WTC11 (cell line): ENCODE results near the gene EP300. TPM values are rescaled to one million over a fixed set of nuclear protein-coding genes. Genes with fewer than 3 reads are reported as not detected.
A peak's percentile ranks its signal among the peaks of the same experiment; 100 is the strongest.

Experiments
- ATAC-seq: fragments of 200-7000 bp; cut with Tn5 transposase; 2 replicates; pipeline ENCODE4 v1.10.0; 2021; ENCODE audit warnings: mild to moderate bottlenecking, moderate library complexity
- CTCF ChIA-PET: fragments of 300-600 bp; sonication (Branson Sonifier 250); formaldehyde crosslinking; loops from one replicate; lab custom pipeline; 2021; ENCODE audit warnings: antibody characterized with exemption; lab: Charles Lee
- POLR2A ChIA-PET: fragments of 350-600 bp; sonication (Branson Sonifier 250); formaldehyde crosslinking; loops from one replicate; lab custom pipeline; 2021; ENCODE audit warnings: antibody characterized with exemption; lab: Charles Lee
- DNase-seq: peaks from one replicate; pipeline ENCODE4 v3.0.0; 2021; ENCODE audit warnings: low spot score
- H3K27ac Mint-ChIP-seq: 2 replicates; pipeline ENCODE4 v1.8.0; 2021; ENCODE audit warnings: mixed read lengths
- H3K27me3 Mint-ChIP-seq: 2 replicates; pipeline ENCODE4 v1.8.0; 2021; ENCODE audit warnings: low read depth, mild to moderate bottlenecking, moderate library complexity, mixed read lengths
- H3K36me3 Mint-ChIP-seq: 2 replicates; pipeline ENCODE4 v1.8.0; 2021; ENCODE audit warnings: mixed read lengths
- H3K4me1 Mint-ChIP-seq: 2 replicates; pipeline ENCODE4 v1.8.0; 2022; ENCODE audit warnings: mixed read lengths
- H3K4me3 Mint-ChIP-seq: 2 replicates; pipeline ENCODE4 v1.8.0; 2021; ENCODE audit warnings: mild to moderate bottlenecking, moderate library complexity, mixed read lengths
- H3K9me3 Mint-ChIP-seq: 2 replicates; pipeline ENCODE4 v1.8.0; 2021; ENCODE audit warnings: mixed read lengths
- FOXK1 ChIP-seq: sonication (generic); formaldehyde crosslinking; IDR thresholded peaks from 2 replicates; pipeline ENCODE4 v1.8.0; 2022; ENCODE audit warnings: mild to moderate bottlenecking, moderate library complexity, missing genetic modification reagents
- FOXP1 ChIP-seq: sonication (generic); formaldehyde crosslinking; IDR thresholded peaks from 2 replicates; pipeline ENCODE4 v1.8.0; 2022; ENCODE audit warnings: missing genetic modification reagents, mild to moderate bottlenecking, moderate library complexity, borderline replicate concordance
- GRHL2 ChIP-seq: fragments of 250-450 bp; sonication (Bioruptor Pico); IDR thresholded peaks from 2 replicates; pipeline ENCODE4 v1.8.0; 2022; ENCODE audit warnings: mild to moderate bottlenecking, moderate library complexity; ENCODE audit not compliant: insufficient replicate concordance, severe bottlenecking
- IRF2 ChIP-seq: sonication (generic); formaldehyde crosslinking; IDR thresholded peaks from 2 replicates; pipeline ENCODE4 v1.8.0; 2022; ENCODE audit warnings: low read depth, missing genetic modification reagents, borderline replicate concordance
- MYBL2 ChIP-seq: sonication (generic); formaldehyde crosslinking; IDR thresholded peaks from 2 replicates; pipeline ENCODE4 v1.8.1; 2023; ENCODE audit warnings: mild to moderate bottlenecking, moderate library complexity, missing genetic modification reagents
- RELA ChIP-seq: sonication (generic); formaldehyde crosslinking; IDR thresholded peaks from 2 replicates; pipeline ENCODE4 v1.8.1; 2022; ENCODE audit warnings: missing genetic modification reagents, mild to moderate bottlenecking, borderline replicate concordance
- SP1 ChIP-seq: sonication (generic); formaldehyde crosslinking; conservative IDR thresholded peaks from 2 replicates; pipeline ENCODE4 v1.8.1; 2022; ENCODE audit warnings: missing genetic modification reagents
- ZNF263 ChIP-seq: sonication (generic); formaldehyde crosslinking; IDR thresholded peaks from 2 replicates; pipeline ENCODE4 v1.8.1; 2022; ENCODE audit warnings: low read depth, mild to moderate bottlenecking, moderate library complexity, missing genetic modification reagents
- ZNF423 ChIP-seq: fragments of 250-450 bp; sonication (Bioruptor Pico); IDR thresholded peaks from 2 replicates; pipeline ENCODE4 v2.1.2; 2022; ENCODE audit warnings: mild to moderate bottlenecking, moderate library complexity
- total RNA-seq: library from RNA; stranded (reverse); gene quantifications from 3 replicates; pipeline ENCODE4 v1.2.3, GENCODE V29; 2021
- TF ChIP-seq, protein P1 (sequence below): sonication (generic); formaldehyde crosslinking; IDR thresholded peaks from 2 replicates; pipeline ENCODE4 v1.8.0; 2022; ENCODE audit warnings: mild to moderate bottlenecking, missing genetic modification reagents
- TF ChIP-seq, protein P2 (sequence below): sonication (generic); formaldehyde crosslinking; IDR thresholded peaks from 2 replicates; pipeline ENCODE4 v1.8.0; 2022; ENCODE audit warnings: missing genetic modification reagents
- TF ChIP-seq, protein P3 (sequence below): sonication (generic); formaldehyde crosslinking; IDR thresholded peaks from 2 replicates; pipeline ENCODE4 v1.8.1; 2022; ENCODE audit warnings: missing genetic modification reagents, borderline replicate concordance
- TF ChIP-seq, protein P4 (sequence below): sonication (generic); formaldehyde crosslinking; IDR thresholded peaks from 2 replicates; pipeline ENCODE4 v1.8.1; 2023; ENCODE audit warnings: mild to moderate bottlenecking, missing genetic modification reagents, moderate library complexity
- TF ChIP-seq, protein P5 (sequence below): fragments of 250-450 bp; sonication (Bioruptor Pico); IDR thresholded peaks from 2 replicates; pipeline ENCODE4 v1.9.0; 2021; ENCODE audit warnings: mild to moderate bottlenecking, borderline replicate concordance
- TF ChIP-seq, protein P6 (sequence below): sonication (generic); formaldehyde crosslinking; IDR thresholded peaks from 2 replicates; pipeline ENCODE4 v1.8.1; 2023; ENCODE audit warnings: mild to moderate bottlenecking, missing genetic modification reagents, moderate library complexity
- TF ChIP-seq, protein P7 (sequence below): fragments of 250-450 bp; sonication (Bioruptor Pico); IDR thresholded peaks from 2 replicates; pipeline ENCODE4 v2.1.2; 2022; ENCODE audit warnings: mild to moderate bottlenecking, moderate library complexity
- TF ChIP-seq, protein P8 (sequence below): fragments of 250-450 bp; sonication (Bioruptor Pico); IDR thresholded peaks from 2 replicates; pipeline ENCODE4 v1.9.0; 2021; ENCODE audit warnings: mild to moderate bottlenecking

EP300 gene
- total RNA-seq, 1 experiment from 2014 or later: 97.1 TPM

DNA sequence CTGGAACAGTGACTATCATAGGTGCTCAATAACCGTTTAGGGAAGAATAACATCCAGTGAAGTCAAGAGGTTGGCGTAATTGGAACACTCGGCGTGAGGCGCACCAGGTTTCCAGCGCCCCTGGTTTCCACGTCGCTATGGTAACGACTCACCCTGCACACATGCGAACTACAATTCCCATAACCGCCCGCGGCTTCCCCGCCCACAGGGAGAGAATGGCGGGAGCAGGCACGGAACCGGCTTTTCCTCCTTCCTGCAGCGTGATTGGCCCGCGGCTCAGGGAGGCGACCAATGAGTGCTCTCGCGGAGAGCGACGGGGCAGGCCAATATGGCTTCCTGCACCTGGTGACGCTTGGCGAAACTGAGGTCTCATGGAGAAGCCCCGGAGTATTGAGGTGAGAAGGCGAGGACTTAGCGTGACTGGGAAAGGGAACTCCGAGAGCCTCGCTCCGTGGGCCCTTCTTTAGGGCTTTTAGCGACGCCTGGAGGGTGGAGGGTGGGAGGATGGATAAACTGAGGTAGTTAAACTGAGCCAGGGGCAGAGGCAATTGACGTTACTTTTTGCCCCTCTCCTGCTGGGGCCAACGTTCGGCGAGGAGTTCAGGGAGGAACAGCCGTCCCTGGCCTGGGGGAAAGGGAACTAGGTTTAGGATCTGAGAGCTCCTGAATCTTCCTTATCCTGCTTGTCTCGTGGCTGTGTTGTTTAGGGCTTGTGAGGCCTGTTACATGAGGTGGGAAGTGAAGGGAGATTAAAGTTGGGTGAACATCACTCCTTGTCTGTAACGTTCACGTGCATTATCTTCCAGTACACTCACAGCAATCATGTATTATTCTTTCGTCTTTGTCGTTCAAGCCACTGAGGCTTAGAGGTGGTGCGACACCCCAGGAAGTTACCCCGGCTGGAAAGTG is 112.9 kb downstream of the EP300 start, which contains the start of gene L3MBTL2:
Gene L3MBTL2, plus strand, starts transcription at position 321 of the 909 bp plus-strand sequence. Its CDS starts 51 bp downstream, at position 372.
- Mint-ChIP-seq H3K4me1 (peaks cover 14% of the 10 kb centered on the region), H3K27ac (peak within 1 kb of the TSS; percentile 100), H3K27me3 (peaks cover 22% of the 10 kb centered on the region), H3K36me3 (peaks cover 7% of the 10 kb centered on the region; the same call in 1 of the 2 replicates), H3K4me3 (peak within 1 kb of the TSS; percentile 96), H3K9me3 (no peaks in the 10 kb centered on the region)
- ChIA-PET POLR2A (no interaction called here), CTCF (no interaction called here)
- peak; percentile 100 for DNase-seq
- ATAC-seq: peak; percentile 100
- TF ChIP-seq, protein P1, sequence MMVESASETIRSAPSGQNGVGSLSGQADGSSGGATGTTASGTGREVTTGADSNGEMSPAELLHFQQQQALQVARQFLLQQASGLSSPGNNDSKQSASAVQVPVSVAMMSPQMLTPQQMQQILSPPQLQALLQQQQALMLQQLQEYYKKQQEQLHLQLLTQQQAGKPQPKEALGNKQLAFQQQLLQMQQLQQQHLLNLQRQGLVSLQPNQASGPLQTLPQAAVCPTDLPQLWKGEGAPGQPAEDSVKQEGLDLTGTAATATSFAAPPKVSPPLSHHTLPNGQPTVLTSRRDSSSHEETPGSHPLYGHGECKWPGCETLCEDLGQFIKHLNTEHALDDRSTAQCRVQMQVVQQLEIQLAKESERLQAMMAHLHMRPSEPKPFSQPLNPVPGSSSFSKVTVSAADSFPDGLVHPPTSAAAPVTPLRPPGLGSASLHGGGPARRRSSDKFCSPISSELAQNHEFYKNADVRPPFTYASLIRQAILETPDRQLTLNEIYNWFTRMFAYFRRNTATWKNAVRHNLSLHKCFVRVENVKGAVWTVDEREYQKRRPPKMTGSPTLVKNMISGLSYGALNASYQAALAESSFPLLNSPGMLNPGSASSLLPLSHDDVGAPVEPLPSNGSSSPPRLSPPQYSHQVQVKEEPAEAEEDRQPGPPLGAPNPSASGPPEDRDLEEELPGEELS (CRISPR knock-in tag): no peak
- TF ChIP-seq, protein P2, sequence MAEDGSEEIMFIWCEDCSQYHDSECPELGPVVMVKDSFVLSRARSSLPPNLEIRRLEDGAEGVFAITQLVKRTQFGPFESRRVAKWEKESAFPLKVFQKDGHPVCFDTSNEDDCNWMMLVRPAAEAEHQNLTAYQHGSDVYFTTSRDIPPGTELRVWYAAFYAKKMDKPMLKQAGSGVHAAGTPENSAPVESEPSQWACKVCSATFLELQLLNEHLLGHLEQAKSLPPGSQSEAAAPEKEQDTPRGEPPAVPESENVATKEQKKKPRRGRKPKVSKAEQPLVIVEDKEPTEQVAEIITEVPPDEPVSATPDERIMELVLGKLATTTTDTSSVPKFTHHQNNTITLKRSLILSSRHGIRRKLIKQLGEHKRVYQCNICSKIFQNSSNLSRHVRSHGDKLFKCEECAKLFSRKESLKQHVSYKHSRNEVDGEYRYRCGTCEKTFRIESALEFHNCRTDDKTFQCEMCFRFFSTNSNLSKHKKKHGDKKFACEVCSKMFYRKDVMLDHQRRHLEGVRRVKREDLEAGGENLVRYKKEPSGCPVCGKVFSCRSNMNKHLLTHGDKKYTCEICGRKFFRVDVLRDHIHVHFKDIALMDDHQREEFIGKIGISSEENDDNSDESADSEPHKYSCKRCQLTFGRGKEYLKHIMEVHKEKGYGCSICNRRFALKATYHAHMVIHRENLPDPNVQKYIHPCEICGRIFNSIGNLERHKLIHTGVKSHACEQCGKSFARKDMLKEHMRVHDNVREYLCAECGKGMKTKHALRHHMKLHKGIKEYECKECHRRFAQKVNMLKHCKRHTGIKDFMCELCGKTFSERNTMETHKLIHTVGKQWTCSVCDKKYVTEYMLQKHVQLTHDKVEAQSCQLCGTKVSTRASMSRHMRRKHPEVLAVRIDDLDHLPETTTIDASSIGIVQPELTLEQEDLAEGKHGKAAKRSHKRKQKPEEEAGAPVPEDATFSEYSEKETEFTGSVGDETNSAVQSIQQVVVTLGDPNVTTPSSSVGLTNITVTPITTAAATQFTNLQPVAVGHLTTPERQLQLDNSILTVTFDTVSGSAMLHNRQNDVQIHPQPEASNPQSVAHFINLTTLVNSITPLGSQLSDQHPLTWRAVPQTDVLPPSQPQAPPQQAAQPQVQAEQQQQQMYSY (CRISPR knock-in tag): no peak
- peak; percentile 71; the same call in 1 of the 2 replicates for TF ChIP-seq FOXK1 (CRISPR knock-in tag)
- TF ChIP-seq, protein P3, sequence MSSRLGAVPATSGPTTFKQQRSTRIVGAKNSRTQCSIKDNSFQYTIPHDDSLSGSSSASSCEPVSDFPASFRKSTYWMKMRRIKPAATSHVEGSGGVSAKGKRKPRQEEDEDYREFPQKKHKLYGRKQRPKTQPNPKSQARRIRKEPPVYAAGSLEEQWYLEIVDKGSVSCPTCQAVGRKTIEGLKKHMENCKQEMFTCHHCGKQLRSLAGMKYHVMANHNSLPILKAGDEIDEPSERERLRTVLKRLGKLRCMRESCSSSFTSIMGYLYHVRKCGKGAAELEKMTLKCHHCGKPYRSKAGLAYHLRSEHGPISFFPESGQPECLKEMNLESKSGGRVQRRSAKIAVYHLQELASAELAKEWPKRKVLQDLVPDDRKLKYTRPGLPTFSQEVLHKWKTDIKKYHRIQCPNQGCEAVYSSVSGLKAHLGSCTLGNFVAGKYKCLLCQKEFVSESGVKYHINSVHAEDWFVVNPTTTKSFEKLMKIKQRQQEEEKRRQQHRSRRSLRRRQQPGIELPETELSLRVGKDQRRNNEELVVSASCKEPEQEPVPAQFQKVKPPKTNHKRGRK (CRISPR knock-in tag): no peak
- TF ChIP-seq, protein P4, sequence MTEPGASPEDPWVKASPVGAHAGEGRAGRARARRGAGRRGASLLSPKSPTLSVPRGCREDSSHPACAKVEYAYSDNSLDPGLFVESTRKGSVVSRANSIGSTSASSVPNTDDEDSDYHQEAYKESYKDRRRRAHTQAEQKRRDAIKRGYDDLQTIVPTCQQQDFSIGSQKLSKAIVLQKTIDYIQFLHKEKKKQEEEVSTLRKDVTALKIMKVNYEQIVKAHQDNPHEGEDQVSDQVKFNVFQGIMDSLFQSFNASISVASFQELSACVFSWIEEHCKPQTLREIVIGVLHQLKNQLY (CRISPR knock-in tag): no peak
- TF ChIP-seq ZNF423 (CRISPR knock-in tag): no peak
- no peak for TF ChIP-seq ZNF263
- TF ChIP-seq, protein P5, sequence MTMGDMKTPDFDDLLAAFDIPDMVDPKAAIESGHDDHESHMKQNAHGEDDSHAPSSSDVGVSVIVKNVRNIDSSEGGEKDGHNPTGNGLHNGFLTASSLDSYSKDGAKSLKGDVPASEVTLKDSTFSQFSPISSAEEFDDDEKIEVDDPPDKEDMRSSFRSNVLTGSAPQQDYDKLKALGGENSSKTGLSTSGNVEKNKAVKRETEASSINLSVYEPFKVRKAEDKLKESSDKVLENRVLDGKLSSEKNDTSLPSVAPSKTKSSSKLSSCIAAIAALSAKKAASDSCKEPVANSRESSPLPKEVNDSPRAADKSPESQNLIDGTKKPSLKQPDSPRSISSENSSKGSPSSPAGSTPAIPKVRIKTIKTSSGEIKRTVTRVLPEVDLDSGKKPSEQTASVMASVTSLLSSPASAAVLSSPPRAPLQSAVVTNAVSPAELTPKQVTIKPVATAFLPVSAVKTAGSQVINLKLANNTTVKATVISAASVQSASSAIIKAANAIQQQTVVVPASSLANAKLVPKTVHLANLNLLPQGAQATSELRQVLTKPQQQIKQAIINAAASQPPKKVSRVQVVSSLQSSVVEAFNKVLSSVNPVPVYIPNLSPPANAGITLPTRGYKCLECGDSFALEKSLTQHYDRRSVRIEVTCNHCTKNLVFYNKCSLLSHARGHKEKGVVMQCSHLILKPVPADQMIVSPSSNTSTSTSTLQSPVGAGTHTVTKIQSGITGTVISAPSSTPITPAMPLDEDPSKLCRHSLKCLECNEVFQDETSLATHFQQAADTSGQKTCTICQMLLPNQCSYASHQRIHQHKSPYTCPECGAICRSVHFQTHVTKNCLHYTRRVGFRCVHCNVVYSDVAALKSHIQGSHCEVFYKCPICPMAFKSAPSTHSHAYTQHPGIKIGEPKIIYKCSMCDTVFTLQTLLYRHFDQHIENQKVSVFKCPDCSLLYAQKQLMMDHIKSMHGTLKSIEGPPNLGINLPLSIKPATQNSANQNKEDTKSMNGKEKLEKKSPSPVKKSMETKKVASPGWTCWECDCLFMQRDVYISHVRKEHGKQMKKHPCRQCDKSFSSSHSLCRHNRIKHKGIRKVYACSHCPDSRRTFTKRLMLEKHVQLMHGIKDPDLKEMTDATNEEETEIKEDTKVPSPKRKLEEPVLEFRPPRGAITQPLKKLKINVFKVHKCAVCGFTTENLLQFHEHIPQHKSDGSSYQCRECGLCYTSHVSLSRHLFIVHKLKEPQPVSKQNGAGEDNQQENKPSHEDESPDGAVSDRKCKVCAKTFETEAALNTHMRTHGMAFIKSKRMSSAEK: no peak
- TF ChIP-seq, protein P6, sequence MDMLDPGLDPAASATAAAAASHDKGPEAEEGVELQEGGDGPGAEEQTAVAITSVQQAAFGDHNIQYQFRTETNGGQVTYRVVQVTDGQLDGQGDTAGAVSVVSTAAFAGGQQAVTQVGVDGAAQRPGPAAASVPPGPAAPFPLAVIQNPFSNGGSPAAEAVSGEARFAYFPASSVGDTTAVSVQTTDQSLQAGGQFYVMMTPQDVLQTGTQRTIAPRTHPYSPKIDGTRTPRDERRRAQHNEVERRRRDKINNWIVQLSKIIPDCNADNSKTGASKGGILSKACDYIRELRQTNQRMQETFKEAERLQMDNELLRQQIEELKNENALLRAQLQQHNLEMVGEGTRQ (CRISPR knock-in tag): peak; percentile 53; the same call in 1 of the 2 replicates
- TF ChIP-seq, protein P7, sequence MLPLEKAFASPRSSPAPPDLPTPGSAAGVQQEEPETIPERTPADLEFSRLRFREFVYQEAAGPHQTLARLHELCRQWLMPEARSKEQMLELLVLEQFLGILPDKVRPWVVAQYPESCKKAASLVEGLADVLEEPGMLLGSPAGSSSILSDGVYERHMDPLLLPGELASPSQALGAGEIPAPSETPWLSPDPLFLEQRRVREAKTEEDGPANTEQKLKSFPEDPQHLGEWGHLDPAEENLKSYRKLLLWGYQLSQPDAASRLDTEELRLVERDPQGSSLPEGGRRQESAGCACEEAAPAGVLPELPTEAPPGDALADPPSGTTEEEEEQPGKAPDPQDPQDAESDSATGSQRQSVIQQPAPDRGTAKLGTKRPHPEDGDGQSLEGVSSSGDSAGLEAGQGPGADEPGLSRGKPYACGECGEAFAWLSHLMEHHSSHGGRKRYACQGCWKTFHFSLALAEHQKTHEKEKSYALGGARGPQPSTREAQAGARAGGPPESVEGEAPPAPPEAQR (CRISPR knock-in tag): no peak
- TF ChIP-seq MYBL2 (CRISPR knock-in tag): no peak
- TF ChIP-seq, protein P8, sequence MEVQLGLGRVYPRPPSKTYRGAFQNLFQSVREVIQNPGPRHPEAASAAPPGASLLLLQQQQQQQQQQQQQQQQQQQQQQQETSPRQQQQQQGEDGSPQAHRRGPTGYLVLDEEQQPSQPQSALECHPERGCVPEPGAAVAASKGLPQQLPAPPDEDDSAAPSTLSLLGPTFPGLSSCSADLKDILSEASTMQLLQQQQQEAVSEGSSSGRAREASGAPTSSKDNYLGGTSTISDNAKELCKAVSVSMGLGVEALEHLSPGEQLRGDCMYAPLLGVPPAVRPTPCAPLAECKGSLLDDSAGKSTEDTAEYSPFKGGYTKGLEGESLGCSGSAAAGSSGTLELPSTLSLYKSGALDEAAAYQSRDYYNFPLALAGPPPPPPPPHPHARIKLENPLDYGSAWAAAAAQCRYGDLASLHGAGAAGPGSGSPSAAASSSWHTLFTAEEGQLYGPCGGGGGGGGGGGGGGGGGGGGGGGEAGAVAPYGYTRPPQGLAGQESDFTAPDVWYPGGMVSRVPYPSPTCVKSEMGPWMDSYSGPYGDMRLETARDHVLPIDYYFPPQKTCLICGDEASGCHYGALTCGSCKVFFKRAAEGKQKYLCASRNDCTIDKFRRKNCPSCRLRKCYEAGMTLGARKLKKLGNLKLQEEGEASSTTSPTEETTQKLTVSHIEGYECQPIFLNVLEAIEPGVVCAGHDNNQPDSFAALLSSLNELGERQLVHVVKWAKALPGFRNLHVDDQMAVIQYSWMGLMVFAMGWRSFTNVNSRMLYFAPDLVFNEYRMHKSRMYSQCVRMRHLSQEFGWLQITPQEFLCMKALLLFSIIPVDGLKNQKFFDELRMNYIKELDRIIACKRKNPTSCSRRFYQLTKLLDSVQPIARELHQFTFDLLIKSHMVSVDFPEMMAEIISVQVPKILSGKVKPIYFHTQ (CRISPR knock-in tag): no peak
- TF ChIP-seq FOXP1 (CRISPR knock-in tag): no peak
- no peak for TF ChIP-seq GRHL2 (CRISPR knock-in tag)
- TF ChIP-seq RELA (CRISPR knock-in tag): no peak
- peak; percentile 96 for TF ChIP-seq SP1 (CRISPR knock-in tag)
- TF ChIP-seq IRF2: no peak
